ENCODE results near the gene CIP2A. TPM values are rescaled to one million over a fixed set of nuclear protein-coding genes. Genes with fewer than 3 reads are reported as not detected.

Gene CIP2A
- total and polyA plus RNA-seq, 2 experiments from 2014 or later = 48.1 to 63.5 TPM

DNA sequence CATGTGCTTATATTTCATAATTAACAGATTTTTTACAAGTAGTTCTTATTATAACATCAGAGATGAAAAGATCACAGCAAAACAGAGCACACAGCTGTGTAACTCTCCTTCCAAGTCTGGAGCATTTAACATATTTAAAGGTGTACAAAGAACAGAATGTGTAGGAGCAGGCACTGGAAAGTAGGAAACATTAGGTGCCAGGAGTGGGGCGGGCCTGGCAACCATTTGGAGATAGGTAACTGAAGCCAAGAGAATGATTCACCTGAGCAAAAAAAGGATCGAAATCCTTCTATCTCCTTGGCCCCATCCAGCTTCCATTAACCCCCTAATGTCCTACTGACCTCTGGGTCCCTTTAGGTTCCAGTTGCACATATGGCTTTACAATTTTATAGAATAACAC is 76.6 kb downstream of the CIP2A start:
- no peaks in the 10 kb centered on the region for H3K9me2 ChIP-seq (ENCODE audit: insufficient read depth)
- H3F3A ChIP-seq (replicated peaks; ENCODE audit: low read depth) = no peaks in the 10 kb centered on the region
- Mint-ChIP-seq H3K27ac (no peak overlapping the region), H3K4me3 (no peak overlapping the region), H3K9me3 (no peaks in the 10 kb centered on the region), H3K4me1 (peaks cover 7% of the 10 kb centered on the region), H3K36me3 (ENCODE audit: low read depth) (no peaks in the 10 kb centered on the region), H3K27me3 (ENCODE audit: insufficient read depth, low read depth, poor library complexity) (no peaks in the 10 kb centered on the region)
- no peak overlapping the region for H3K4me2 ChIP-seq
- peaks cover 8% of the 10 kb centered on the region for H3K4me1 ChIP-seq (ENCODE audit: insufficient read depth)
- no peak overlapping the region for H2AFZ ChIP-seq
- H3K36me3 ChIP-seq (ENCODE audit: insufficient read depth) = no peaks in the 10 kb centered on the region
- TF ChIP-seq NANOG (IDR thresholded peaks at IDR 0.05; ENCODE audit: borderline replicate concordance) = no peak
- no peak for TF ChIP-seq ZNF331 (CRISPR knock-in tag; IDR thresholded peaks at IDR 0.05; ENCODE audit: low read depth)
- no peak overlapping the region for H3K27ac ChIP-seq (ENCODE audit: low read depth)
- H3K4me3 ChIP-seq = no peak overlapping the region
- H3K79me2 ChIP-seq (replicated peaks; ENCODE audit: insufficient read depth) = no peaks in the 10 kb centered on the region
- no peak for ATAC-seq
- no peaks in the 10 kb centered on the region for H3K27me3 ChIP-seq (ENCODE audit: insufficient read depth)
- DNase-seq (ENCODE audit: low spot score) = no peak
- no peaks in the 10 kb centered on the region for H4K20me1 ChIP-seq (replicated peaks; ENCODE audit: insufficient read depth)

DNA sequence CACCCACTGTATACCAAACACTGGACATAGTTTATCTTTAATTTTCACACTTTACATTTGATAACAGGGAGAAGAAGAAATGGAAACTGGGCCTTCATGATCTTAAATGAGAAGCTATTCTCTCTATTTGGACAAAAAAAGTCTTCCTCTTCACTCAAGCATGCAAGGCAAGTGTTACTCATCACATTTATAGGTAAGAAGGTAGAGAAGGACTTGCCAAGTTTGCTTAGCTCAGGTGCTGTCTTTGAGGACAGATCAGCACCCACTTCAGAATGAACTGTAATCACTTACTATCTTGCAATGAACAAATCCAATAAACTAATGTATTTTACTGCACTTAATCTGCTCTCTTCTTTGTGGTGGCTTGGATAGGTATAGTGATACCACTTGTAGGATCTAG is 77.7 kb downstream of the CIP2A start:
- no peaks in the 10 kb centered on the region for H3K27me3 Mint-ChIP-seq (ENCODE audit: insufficient read depth, low read depth, poor library complexity)
- H3K36me3 Mint-ChIP-seq (ENCODE audit: low read depth) = no peaks in the 10 kb centered on the region
- H3K4me3 Mint-ChIP-seq = no peak overlapping the region
- Histone ChIP-seq H3K79me2 (replicated peaks; ENCODE audit: insufficient read depth) (no peaks in the 10 kb centered on the region), H3K27ac (ENCODE audit: low read depth) (no peak overlapping the region), H2AFZ (no peak overlapping the region), H4K20me1 (replicated peaks; ENCODE audit: insufficient read depth) (no peaks in the 10 kb centered on the region), H3K4me3 (no peak overlapping the region), H3F3A (replicated peaks; ENCODE audit: low read depth) (no peaks in the 10 kb centered on the region), H3K4me2 (no peak overlapping the region), H3K4me1 (ENCODE audit: insufficient read depth) (peaks cover 12% of the 10 kb centered on the region), H3K9me2 (ENCODE audit: insufficient read depth) (no peaks in the 10 kb centered on the region), H3K36me3 (ENCODE audit: insufficient read depth) (no peaks in the 10 kb centered on the region), H3K27me3 (ENCODE audit: insufficient read depth) (no peaks in the 10 kb centered on the region)
- no peaks in the 10 kb centered on the region for H3K9me3 Mint-ChIP-seq
- no peak for ATAC-seq
- no peak for DNase-seq (ENCODE audit: low spot score)
- H3K27ac Mint-ChIP-seq = no peak overlapping the region
- H3K4me1 Mint-ChIP-seq = peaks cover 9% of the 10 kb centered on the region
- TF ChIP-seq ZNF114 (CRISPR knock-in tag; IDR thresholded peaks at IDR 0.05) (no peak), NANOG (IDR thresholded peaks at IDR 0.05; ENCODE audit: borderline replicate concordance) (no peak), CREB1 (CRISPR knock-in tag; IDR thresholded peaks at IDR 0.05; ENCODE audit: low read depth) (no peak)

DNA sequence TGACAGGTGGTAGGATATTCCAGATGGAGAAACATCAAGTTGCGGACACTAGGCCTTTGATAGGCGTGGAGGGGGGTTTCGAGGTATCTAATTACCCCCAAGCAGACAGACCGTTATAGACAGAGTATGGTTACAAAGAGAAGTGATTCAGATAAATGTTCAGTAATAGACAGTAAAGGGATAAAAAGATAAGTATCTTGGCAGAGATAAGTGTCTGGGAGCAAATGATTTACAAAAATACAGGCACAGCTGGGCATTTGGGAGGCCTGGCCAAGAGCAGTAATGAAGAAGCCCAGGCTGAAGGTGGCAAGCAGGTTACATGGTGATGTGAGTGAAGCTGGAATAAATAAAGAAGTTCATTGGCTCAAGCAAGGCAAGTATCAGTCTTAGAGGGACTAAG is 78.2 kb downstream of the CIP2A start:
- Mint-ChIP-seq H3K4me3 (no peak overlapping the region), H3K27me3 (ENCODE audit: insufficient read depth, low read depth, poor library complexity) (no peaks in the 10 kb centered on the region), H3K4me1 (peaks cover 9% of the 10 kb centered on the region), H3K27ac (no peak overlapping the region), H3K36me3 (ENCODE audit: low read depth) (no peaks in the 10 kb centered on the region), H3K9me3 (no peaks in the 10 kb centered on the region)
- H3K4me3 ChIP-seq = no peak overlapping the region
- no peaks in the 10 kb centered on the region for H3K36me3 ChIP-seq (ENCODE audit: insufficient read depth)
- H3K4me1 ChIP-seq (ENCODE audit: insufficient read depth) = peaks cover 12% of the 10 kb centered on the region
- H3K27ac ChIP-seq (ENCODE audit: low read depth) = no peak overlapping the region
- H3K79me2 ChIP-seq (replicated peaks; ENCODE audit: insufficient read depth) = no peaks in the 10 kb centered on the region
- H3F3A ChIP-seq (replicated peaks; ENCODE audit: low read depth) = no peaks in the 10 kb centered on the region
- no peaks in the 10 kb centered on the region for H3K9me2 ChIP-seq (ENCODE audit: insufficient read depth)
- no peak overlapping the region for H3K4me2 ChIP-seq
- ATAC-seq (no peak), DNase-seq (ENCODE audit: low spot score) (no peak)
- no peak overlapping the region for H2AFZ ChIP-seq
- no peak for TF ChIP-seq POLR2AphosphoS5 (IDR thresholded peaks at IDR 0.05; ENCODE audit: low read depth)
- TF ChIP-seq, protein P1, sequence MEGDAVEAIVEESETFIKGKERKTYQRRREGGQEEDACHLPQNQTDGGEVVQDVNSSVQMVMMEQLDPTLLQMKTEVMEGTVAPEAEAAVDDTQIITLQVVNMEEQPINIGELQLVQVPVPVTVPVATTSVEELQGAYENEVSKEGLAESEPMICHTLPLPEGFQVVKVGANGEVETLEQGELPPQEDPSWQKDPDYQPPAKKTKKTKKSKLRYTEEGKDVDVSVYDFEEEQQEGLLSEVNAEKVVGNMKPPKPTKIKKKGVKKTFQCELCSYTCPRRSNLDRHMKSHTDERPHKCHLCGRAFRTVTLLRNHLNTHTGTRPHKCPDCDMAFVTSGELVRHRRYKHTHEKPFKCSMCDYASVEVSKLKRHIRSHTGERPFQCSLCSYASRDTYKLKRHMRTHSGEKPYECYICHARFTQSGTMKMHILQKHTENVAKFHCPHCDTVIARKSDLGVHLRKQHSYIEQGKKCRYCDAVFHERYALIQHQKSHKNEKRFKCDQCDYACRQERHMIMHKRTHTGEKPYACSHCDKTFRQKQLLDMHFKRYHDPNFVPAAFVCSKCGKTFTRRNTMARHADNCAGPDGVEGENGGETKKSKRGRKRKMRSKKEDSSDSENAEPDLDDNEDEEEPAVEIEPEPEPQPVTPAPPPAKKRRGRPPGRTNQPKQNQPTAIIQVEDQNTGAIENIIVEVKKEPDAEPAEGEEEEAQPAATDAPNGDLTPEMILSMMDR (conservative IDR thresholded peaks at IDR 0.05; ENCODE audit: low read depth in 2 of 2) = no peak
- TF ChIP-seq, protein P2, sequence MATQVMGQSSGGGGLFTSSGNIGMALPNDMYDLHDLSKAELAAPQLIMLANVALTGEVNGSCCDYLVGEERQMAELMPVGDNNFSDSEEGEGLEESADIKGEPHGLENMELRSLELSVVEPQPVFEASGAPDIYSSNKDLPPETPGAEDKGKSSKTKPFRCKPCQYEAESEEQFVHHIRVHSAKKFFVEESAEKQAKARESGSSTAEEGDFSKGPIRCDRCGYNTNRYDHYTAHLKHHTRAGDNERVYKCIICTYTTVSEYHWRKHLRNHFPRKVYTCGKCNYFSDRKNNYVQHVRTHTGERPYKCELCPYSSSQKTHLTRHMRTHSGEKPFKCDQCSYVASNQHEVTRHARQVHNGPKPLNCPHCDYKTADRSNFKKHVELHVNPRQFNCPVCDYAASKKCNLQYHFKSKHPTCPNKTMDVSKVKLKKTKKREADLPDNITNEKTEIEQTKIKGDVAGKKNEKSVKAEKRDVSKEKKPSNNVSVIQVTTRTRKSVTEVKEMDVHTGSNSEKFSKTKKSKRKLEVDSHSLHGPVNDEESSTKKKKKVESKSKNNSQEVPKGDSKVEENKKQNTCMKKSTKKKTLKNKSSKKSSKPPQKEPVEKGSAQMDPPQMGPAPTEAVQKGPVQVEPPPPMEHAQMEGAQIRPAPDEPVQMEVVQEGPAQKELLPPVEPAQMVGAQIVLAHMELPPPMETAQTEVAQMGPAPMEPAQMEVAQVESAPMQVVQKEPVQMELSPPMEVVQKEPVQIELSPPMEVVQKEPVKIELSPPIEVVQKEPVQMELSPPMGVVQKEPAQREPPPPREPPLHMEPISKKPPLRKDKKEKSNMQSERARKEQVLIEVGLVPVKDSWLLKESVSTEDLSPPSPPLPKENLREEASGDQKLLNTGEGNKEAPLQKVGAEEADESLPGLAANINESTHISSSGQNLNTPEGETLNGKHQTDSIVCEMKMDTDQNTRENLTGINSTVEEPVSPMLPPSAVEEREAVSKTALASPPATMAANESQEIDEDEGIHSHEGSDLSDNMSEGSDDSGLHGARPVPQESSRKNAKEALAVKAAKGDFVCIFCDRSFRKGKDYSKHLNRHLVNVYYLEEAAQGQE (IDR thresholded peaks at IDR 0.05; ENCODE audit: unreplicated experiment) = no peak
- no peak for TF ChIP-seq JUNB (IDR thresholded peaks at IDR 0.05; ENCODE audit: unreplicated experiment)
- no peak for TF ChIP-seq NANOG (IDR thresholded peaks at IDR 0.05; ENCODE audit: borderline replicate concordance)
- TF ChIP-seq STAT1 (IDR thresholded peaks at IDR 0.05; ENCODE audit: unreplicated experiment) = no peak
- TF ChIP-seq CREB1 (CRISPR knock-in tag; IDR thresholded peaks at IDR 0.05; ENCODE audit: low read depth) = no peak
- TF ChIP-seq, protein P3, sequence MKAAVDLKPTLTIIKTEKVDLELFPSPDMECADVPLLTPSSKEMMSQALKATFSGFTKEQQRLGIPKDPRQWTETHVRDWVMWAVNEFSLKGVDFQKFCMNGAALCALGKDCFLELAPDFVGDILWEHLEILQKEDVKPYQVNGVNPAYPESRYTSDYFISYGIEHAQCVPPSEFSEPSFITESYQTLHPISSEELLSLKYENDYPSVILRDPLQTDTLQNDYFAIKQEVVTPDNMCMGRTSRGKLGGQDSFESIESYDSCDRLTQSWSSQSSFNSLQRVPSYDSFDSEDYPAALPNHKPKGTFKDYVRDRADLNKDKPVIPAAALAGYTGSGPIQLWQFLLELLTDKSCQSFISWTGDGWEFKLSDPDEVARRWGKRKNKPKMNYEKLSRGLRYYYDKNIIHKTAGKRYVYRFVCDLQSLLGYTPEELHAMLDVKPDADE (IDR thresholded peaks at IDR 0.05) = no peak
- H4K20me1 ChIP-seq (replicated peaks; ENCODE audit: insufficient read depth) = no peaks in the 10 kb centered on the region
- no peaks in the 10 kb centered on the region for H3K27me3 ChIP-seq (ENCODE audit: insufficient read depth)

Measured in GM23338 (cell line).